ENCODE measurements around the gene INPP5D.

Gene INPP5D

GRCh38 chr2:233171344-233171743 lies 111.2 kb downstream of the INPP5D start:
- Histone ChIP-seq H3K9me3 (ENCODE audit: low read length) (no peaks in the 10 kb centered on the region), H3K4me3 (ENCODE audit: low read depth, low read length, poor library complexity, severe bottlenecking) (no peak overlapping the region), H3F3A (ENCODE audit: insufficient read depth, low read length) (no peaks in the 10 kb centered on the region), H3K27ac (ENCODE audit: low read depth, low read length, poor library complexity, severe bottlenecking) (no peak overlapping the region), H4K20me1 (ENCODE audit: insufficient read depth, low read length) (no peaks in the 10 kb centered on the region), H3K4me2 (ENCODE audit: low read length) (no peak overlapping the region), H3K27me3 (ENCODE audit: insufficient read depth, low read length) (no peaks in the 10 kb centered on the region), H3K4me1 (ENCODE audit: insufficient read depth, low read length, severe bottlenecking) (no peaks in the 10 kb centered on the region), H3K79me2 (ENCODE audit: insufficient read depth, low read length) (no peaks in the 10 kb centered on the region), H2AFZ (ENCODE audit: low read length) (no peak overlapping the region), H3K9ac (ENCODE audit: low read length) (no peak overlapping the region), H3K9me2 (ENCODE audit: low read depth, low read length) (no peaks in the 10 kb centered on the region), H3K36me3 (ENCODE audit: insufficient read depth, low read length) (peaks cover 60% of the 10 kb centered on the region)
- no peak for TF ChIP-seq EZH2 (IDR thresholded peaks at IDR 0.05; ENCODE audit: borderline replicate concordance, low read length)
- TF ChIP-seq, protein P1, sequence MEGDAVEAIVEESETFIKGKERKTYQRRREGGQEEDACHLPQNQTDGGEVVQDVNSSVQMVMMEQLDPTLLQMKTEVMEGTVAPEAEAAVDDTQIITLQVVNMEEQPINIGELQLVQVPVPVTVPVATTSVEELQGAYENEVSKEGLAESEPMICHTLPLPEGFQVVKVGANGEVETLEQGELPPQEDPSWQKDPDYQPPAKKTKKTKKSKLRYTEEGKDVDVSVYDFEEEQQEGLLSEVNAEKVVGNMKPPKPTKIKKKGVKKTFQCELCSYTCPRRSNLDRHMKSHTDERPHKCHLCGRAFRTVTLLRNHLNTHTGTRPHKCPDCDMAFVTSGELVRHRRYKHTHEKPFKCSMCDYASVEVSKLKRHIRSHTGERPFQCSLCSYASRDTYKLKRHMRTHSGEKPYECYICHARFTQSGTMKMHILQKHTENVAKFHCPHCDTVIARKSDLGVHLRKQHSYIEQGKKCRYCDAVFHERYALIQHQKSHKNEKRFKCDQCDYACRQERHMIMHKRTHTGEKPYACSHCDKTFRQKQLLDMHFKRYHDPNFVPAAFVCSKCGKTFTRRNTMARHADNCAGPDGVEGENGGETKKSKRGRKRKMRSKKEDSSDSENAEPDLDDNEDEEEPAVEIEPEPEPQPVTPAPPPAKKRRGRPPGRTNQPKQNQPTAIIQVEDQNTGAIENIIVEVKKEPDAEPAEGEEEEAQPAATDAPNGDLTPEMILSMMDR (IDR thresholded peaks at IDR 0.05; ENCODE audit: low read length), result no peak

GRCh38 chr2:233173115-233173514 lies 113.0 kb downstream of the INPP5D start:
- Histone ChIP-seq H3K27me3 (ENCODE audit: insufficient read depth, low read length) (no peaks in the 10 kb centered on the region), H3K4me1 (ENCODE audit: insufficient read depth, low read length, severe bottlenecking) (no peaks in the 10 kb centered on the region), H3K4me3 (ENCODE audit: low read depth, low read length, poor library complexity, severe bottlenecking) (no peak overlapping the region), H3K79me2 (ENCODE audit: insufficient read depth, low read length) (no peaks in the 10 kb centered on the region), H3K27ac (ENCODE audit: low read depth, low read length, poor library complexity, severe bottlenecking) (no peak overlapping the region), H3K4me2 (ENCODE audit: low read length) (no peak overlapping the region), H4K20me1 (ENCODE audit: insufficient read depth, low read length) (no peaks in the 10 kb centered on the region), H3K9me2 (ENCODE audit: low read depth, low read length) (no peaks in the 10 kb centered on the region), H3F3A (ENCODE audit: insufficient read depth, low read length) (no peaks in the 10 kb centered on the region), H3K36me3 (ENCODE audit: insufficient read depth, low read length) (peaks cover 60% of the 10 kb centered on the region; the same call in 1 of the 2 replicates), H3K9ac (ENCODE audit: low read length) (no peak overlapping the region), H3K9me3 (ENCODE audit: low read length) (no peaks in the 10 kb centered on the region), H2AFZ (ENCODE audit: low read length) (no peak overlapping the region)
- TF ChIP-seq EZH2 (IDR thresholded peaks at IDR 0.05; ENCODE audit: borderline replicate concordance, low read length), result no peak
- TF ChIP-seq, protein P1 (IDR thresholded peaks at IDR 0.05; ENCODE audit: low read length), result no peak

DNA sequence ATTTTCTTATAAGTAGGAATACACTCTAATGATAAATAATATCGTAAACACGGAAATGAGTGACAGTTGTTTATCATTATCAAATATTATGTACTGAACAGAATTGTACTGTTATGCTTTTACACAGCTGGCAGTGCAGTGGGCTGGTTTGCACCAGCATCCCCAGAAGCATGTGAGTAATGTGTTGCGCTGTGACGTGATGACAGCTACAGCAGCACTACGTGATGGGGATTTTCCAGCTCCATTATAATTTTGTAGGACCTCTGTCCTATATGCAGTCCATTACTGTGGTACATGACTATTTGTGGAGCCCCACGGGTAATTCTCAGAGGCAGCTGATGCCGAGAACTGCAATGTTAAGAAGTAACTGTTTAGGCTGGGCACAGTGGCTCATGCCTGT lies 114.0 kb downstream of the INPP5D start:
- no peak for TF ChIP-seq EZH2 (IDR thresholded peaks at IDR 0.05; ENCODE audit: borderline replicate concordance, low read length)
- TF ChIP-seq, protein P1 (IDR thresholded peaks at IDR 0.05; ENCODE audit: low read length), result no peak
- H3K27ac ChIP-seq (ENCODE audit: low read depth, low read length, poor library complexity, severe bottlenecking), result no peak overlapping the region

More for the DNA sequence above, 114.0 kb downstream of the INPP5D start:
- H3K9me3 ChIP-seq (ENCODE audit: low read length), result no peaks in the 10 kb centered on the region
- H3K4me1 ChIP-seq (ENCODE audit: insufficient read depth, low read length, severe bottlenecking), result no peaks in the 10 kb centered on the region
- no peak overlapping the region for H3K4me3 ChIP-seq (ENCODE audit: low read depth, low read length, poor library complexity, severe bottlenecking)
- H3K9me2 ChIP-seq (ENCODE audit: low read depth, low read length), result no peaks in the 10 kb centered on the region
- H3F3A ChIP-seq (ENCODE audit: insufficient read depth, low read length), result no peaks in the 10 kb centered on the region
- no peak overlapping the region for H3K9ac ChIP-seq (ENCODE audit: low read length)
- no peak overlapping the region for H2AFZ ChIP-seq (ENCODE audit: low read length)
- H3K27me3 ChIP-seq (ENCODE audit: insufficient read depth, low read length), result no peaks in the 10 kb centered on the region
- peaks cover 51% of the 10 kb centered on the region; the same call in 1 of the 2 replicates for H3K36me3 ChIP-seq (ENCODE audit: insufficient read depth, low read length)
- H3K4me2 ChIP-seq (ENCODE audit: low read length), result no peak overlapping the region
- no peaks in the 10 kb centered on the region for H3K79me2 ChIP-seq (ENCODE audit: insufficient read depth, low read length)
- H4K20me1 ChIP-seq (ENCODE audit: insufficient read depth, low read length), result no peaks in the 10 kb centered on the region

Measured in OCI-LY1 (cell line).